ENCODE data around the gene TGM4.

- TF ChIP-seq EP300 (IDR thresholded peaks at IDR 0.05) (no peak), CTCF (IDR thresholded peaks at IDR 0.05) (no peak), POLR2A (IDR thresholded peaks at IDR 0.05) (no peak)
Observed at GRCh38 chr3:44883213-44883955, 9.0 kb downstream of the TGM4 start.

Data from suprapubic skin (tissue), 3 donors.